Upper lobe of left lung (tissue), 4 donors: Measurements from ENCODE around the gene CCDC13.

Experiments
- POLR2A ChIP-seq, 4 donors: fragments of 450-650 bp; IDR thresholded peaks; one replicate each; pipeline ENCODE4 v1.5.1; 2016 to 2017; ENCODE audit warnings: antibody characterized with exemption in 4 of 4, mild to moderate bottlenecking in 2 of 4
- TF ChIP-seq, protein P1 (sequence below), 6 experiments: fragments of 450-650 bp in 4 of 6; fragments of 200-600 bp in 2 of 6; sonication (generic) in 2 of 6; IDR thresholded peaks; one replicate each; pipeline ENCODE4 v1.5.1; 2016 to 2019; ENCODE audit warnings: antibody characterized with exemption in 6 of 6

- TF ChIP-seq, protein P1, sequence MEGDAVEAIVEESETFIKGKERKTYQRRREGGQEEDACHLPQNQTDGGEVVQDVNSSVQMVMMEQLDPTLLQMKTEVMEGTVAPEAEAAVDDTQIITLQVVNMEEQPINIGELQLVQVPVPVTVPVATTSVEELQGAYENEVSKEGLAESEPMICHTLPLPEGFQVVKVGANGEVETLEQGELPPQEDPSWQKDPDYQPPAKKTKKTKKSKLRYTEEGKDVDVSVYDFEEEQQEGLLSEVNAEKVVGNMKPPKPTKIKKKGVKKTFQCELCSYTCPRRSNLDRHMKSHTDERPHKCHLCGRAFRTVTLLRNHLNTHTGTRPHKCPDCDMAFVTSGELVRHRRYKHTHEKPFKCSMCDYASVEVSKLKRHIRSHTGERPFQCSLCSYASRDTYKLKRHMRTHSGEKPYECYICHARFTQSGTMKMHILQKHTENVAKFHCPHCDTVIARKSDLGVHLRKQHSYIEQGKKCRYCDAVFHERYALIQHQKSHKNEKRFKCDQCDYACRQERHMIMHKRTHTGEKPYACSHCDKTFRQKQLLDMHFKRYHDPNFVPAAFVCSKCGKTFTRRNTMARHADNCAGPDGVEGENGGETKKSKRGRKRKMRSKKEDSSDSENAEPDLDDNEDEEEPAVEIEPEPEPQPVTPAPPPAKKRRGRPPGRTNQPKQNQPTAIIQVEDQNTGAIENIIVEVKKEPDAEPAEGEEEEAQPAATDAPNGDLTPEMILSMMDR (IDR thresholded peaks at IDR 0.05): no peak
- no peak for TF ChIP-seq POLR2A (IDR thresholded peaks at IDR 0.05)
Observed at GRCh38 chr3:42822828-42823227, 49.8 kb upstream of the CCDC13 start.
